GM12864 (cell line): ENCODE measurements around the gene RGS2.

ENCODE experiments used
- DNase-seq: peaks from one replicate; pipeline ENCODE4 v3.0.0-alpha.2; 2011; ENCODE audit warnings: low read depth
- H3K4me3 ChIP-seq: 2 replicates; pipeline ENCODE4 v1.5.1; 2011; ENCODE audit warnings: mild to moderate bottlenecking, low read depth, low read length, control low read depth
- TF ChIP-seq, protein P1 (sequence below): IDR thresholded peaks from 2 replicates; pipeline ENCODE4 v1.5.1; 2011; ENCODE audit warnings: low read depth, mild to moderate bottlenecking, moderate library complexity, low read length, control low read depth, inconsistent platforms; ENCODE audit errors: missing control alignments

RGS2 gene

DNA sequence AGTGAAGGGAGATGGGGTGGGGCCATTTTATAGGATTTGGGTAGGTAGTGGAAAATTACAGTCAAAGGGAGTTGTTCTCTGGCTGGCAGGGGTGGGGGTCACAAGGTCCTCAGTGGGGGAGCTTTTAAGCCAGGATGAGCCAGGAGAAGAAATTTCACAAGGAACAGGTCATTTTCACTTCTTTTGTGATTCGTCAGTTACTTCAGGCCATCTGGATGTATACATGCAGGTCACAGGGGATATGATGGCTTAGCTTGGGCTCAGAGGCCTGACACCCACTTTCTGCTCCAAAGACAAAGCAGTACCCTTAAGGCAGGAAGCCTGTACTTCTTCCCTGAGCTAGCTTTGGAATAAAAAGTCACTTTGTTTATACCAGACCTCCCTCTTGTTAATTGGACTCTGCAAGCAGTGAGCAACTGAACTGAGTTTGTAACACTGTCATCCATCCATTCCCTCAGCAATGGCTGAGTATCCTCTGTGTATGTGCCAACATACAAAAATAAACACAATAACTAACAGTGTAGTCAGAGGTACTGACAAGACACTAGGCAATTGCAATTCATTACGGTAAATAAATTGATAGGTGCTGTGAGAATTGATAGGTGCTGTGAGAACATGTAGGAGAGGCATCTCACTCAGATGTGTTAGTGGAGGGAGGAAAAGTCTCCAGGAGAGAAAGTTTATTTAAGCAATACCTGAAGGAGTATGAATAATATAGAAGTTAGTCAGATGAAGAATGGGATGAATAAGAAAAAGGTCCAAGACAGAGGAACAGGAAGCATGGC, 14.7 kb upstream of the RGS2 start:
- DNase-seq: no peak
- H3K4me3 ChIP-seq: no peak overlapping the region
- TF ChIP-seq, protein P1, sequence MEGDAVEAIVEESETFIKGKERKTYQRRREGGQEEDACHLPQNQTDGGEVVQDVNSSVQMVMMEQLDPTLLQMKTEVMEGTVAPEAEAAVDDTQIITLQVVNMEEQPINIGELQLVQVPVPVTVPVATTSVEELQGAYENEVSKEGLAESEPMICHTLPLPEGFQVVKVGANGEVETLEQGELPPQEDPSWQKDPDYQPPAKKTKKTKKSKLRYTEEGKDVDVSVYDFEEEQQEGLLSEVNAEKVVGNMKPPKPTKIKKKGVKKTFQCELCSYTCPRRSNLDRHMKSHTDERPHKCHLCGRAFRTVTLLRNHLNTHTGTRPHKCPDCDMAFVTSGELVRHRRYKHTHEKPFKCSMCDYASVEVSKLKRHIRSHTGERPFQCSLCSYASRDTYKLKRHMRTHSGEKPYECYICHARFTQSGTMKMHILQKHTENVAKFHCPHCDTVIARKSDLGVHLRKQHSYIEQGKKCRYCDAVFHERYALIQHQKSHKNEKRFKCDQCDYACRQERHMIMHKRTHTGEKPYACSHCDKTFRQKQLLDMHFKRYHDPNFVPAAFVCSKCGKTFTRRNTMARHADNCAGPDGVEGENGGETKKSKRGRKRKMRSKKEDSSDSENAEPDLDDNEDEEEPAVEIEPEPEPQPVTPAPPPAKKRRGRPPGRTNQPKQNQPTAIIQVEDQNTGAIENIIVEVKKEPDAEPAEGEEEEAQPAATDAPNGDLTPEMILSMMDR: no peak

DNA sequence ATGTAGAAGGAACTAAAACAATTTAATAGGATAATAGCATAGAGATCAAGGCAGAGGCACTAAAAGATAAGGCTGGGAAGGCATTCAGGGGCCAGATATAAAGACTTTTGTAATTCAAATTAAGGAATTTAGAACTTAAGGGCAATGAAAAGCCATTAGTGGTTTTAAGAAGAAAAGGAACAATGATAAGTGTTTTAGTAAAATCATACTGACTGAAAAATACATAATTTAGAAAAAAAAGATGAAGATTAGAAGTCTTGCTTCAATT, 14.1 kb upstream of the RGS2 start:
- TF ChIP-seq, protein P1: no peak
- no peak overlapping the region for H3K4me3 ChIP-seq
- no peak for DNase-seq

DNA sequence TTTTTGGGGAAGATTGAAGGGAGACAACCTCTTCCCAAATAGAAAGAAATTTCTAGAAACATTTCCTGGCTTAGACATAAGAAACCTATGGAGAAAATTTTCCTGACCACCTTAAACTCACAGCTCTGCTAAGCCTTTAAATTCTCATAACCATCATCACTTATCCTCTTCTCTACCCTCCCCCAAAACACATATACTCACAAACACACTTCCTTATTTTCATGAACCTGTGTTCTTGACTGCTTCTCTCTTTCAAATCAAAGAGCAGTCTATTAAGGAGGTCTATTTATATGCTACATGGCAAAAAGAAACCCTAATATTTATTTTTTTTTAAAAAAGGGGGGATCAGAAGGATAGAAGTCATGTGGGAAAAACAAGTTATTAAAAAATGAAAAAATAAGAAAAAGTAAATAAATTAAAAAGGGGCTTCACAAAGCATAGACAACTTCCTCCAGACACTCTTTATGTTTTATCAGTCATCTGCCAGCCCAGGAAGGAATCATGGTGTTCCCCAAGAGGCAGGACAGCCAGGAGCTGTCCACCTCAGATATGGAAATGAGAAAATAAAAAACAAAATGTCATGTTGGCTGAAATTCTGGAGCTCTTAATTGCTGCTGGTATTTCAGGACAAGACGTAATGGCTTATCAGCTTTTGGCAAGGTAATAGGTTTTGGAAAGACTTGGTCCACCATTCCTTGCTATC, 12.8 kb upstream of the RGS2 start:
- TF ChIP-seq, protein P1: no peak
- no peak overlapping the region for H3K4me3 ChIP-seq
- no peak for DNase-seq

DNA sequence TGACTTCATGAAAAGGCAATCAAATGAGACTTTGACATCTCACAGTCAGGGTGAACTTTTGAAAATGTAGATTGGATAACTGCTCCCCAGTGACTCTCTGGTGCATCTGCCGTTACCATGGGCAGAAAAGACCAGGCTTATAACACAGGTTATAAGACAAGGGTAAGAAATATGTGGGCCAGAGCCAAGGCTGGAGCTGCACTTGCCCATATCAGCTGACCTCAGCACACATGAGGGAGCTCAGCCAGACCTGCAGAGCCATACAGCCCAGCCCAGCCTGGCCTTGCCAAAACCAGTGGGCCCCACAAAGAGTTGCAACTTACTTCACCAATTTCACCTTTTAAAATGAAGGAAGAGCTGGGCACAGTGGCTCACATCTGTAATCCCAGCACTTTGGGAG, 11.7 kb upstream of the RGS2 start:
- TF ChIP-seq, protein P1: no peak
- no peak overlapping the region for H3K4me3 ChIP-seq
- no peak for DNase-seq

DNA sequence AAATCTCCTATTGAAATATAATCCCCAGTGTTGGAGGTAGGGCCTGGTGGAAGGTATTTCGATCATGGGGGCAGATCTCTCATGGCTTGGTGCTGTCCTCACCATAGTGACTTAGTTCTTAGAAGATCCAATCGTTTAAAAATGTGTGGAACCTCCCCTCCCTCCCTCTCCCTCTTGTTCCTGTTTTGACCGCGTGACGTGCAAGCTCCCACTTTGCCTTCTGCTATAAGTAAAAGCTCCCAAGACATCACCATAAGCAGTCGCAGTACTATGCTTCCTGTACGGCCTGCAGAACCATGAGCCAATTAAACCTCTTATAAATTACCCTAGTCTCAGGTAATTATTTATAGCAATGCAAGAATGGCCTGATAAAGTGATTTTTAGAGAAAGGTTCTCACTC, 10.9 kb upstream of the RGS2 start:
- TF ChIP-seq, protein P1: no peak
- DNase-seq: no peak
- H3K4me3 ChIP-seq: no peak overlapping the region

DNA sequence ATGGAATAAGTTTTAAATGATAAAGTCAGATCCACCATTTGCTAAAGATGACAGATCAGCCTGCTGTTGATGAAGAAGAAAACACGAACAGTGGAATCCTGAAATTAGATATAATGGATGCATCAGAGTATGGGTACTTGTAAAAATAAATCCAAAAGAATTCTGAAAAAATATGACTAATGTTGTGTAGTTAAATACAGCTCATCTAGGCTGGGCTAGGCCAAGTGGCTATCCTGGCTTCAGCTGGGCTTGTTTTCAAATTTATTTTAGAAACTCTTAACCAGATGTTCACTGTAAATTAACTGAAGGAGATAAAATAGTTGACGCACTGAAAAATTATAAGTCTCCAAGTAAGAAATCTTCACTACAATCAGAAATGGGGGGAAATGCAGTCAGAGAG, 7.4 kb upstream of the RGS2 start:
- TF ChIP-seq, protein P1: no peak
- no peak overlapping the region for H3K4me3 ChIP-seq
- DNase-seq: no peak

DNA sequence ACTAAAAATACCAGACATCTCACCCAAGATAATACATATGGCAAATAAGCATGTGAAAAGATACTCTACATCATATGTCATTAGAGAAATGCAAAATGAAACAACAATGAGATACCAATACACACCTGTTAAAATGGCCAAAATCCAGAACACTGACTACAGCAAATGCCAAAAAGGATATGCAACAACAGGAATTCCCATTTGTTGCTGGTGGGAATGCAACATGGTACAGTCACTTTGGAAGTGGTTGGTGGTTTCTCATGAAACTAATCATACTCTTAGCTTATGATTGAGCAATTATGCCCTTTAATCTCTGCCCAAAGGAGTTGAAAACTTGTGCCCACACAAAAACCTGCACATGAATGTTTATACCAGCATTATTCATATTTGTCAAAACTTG, 6.4 kb upstream of the RGS2 start:
- TF ChIP-seq, protein P1: no peak
- DNase-seq: no peak

More for the DNA sequence above, 6.4 kb upstream of the RGS2 start:
- no peak overlapping the region for H3K4me3 ChIP-seq
